Regular cardiac myocyte (primary cell): ENCODE measurements around the gene TMEM132A. TPM values are rescaled to one million over a fixed set of nuclear protein-coding genes. Genes with fewer than 3 reads are reported as not detected.

Experiments used
- total RNA-seq: library from RNA; depleted of rRNA; stranded (reverse); fragments of >200 nt; gene quantifications from 2 replicates; pipeline ENCODE4 v1.2.3, GENCODE V29; 2014

TMEM132A gene
- 9.0 and 34.4 TPM in 2 replicates for total RNA-seq

GRCh38 chr11:60924110-60924905, at the start of gene TMEM132A:
TSS of gene TMEM132A (plus strand) at chr11:60924460. CDS start at chr11:60924634, 174 bp downstream.

GRCh38 chr11:60906132-60906972, 17.9 kb upstream of the TMEM132A start, which contains the start of gene PRPF19:
TSS of gene PRPF19 (minus strand) at chr11:60906585. CDS start at chr11:60906382, 203 bp downstream.

DNA sequence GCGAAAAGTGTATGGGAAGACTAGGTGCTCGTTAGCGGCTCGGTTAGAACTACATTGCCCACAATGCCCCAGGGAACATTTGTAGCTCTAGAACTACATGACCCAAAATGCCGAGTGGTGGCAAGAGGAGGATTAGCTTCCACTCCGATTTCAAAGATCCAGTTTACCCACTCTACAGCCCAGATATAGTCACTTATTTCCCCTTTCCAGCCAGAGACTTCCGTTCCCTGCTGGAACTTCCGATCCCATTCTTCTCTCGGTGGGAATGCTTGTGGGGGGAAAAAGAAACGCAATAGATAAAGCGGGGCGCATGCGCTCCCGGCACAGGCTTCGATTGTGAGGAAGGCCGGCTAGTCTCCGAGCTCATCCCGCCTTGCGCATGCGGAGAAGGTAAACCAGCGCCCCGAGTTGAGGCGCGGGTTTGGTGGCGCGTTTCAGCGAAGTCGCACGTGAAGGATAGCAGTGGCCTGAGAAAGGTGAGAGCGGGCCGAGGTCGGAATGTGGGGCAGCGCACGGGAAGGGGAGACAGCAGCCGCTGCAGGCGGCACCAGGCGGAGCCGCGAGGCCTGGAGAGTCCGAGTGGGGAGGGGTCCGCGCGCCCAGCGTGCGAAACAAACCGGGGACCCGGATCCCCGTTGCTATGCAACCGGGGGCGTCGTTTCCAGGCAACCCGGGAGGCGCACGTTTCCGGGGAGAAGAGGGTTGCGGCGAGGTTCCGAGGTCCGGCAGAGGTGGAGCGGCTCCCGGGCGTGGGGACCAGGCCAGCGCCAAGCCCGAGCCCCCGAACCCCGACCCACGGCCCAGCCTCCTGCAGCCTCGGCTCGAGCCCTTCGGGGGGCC, 10.2 kb upstream of the TMEM132A start, which contains the start of gene TMEM109:
TSS of gene TMEM109 (plus strand) at position 366 of the 840 bp plus-strand sequence. CDS start 5,536 bp downstream, outside the sequence.

DNA sequence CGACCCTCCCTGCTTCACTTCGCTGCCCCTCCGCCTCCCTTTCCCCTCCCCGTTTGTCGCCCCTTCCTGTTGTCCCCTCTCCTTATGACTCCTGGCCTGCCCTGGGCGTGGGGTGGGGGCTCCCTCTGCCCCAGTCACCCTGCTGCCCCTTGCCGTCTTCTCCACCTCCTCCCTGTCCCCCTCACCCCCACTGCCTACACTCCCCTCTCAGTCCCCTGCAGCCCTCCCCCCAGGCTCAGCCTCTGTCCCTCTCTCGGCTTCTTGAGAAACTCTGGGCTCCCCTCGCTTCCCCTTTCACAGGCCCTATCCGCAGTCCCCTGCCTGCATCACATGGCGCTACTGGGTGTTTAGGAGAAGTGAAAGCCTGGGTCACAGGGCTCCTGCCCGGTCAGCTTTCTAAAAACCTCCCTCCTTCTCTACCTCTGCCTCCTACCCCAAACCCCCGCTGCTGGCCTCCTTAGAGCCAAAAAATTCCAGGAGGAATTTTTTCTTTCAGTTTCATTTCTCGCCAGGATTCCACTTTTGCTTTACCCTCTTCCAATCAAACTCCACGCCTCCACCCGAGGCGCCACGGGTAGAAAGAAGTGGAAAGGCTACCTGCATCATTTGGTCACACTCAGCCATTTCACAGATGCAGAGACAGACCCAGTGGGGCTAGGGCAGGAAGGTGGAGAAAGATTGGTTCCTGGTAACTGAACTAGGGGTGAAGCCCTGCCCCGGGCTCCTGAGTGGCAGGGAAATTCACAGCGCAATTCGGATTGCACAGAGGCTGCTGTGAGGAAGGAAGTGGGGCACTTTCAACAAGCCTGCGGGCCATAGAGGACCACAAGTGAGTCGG, 27.9 kb downstream of the TMEM132A start, which contains the start of gene SLC15A3:
TSS of gene SLC15A3 (minus strand) at position 273 of the 838 bp plus-strand sequence. CDS start 625 bp downstream, outside the sequence.

GRCh38 chr11:60971520-60971919, 47.3 kb downstream of the TMEM132A start, which contains the start of gene CD6:
TSS of gene CD6 (plus strand) at chr11:60971680. CDS start at chr11:60971866, 186 bp downstream.

Other genes starting within 250 kb of the TMEM132A start
- not detected in 2 replicates for gene MS4A8, start 224.8 kb upstream of the TMEM132A start, total RNA-seq
- not detected in 2 replicates for gene MS4A18, start 199.7 kb upstream of the TMEM132A start, total RNA-seq
- not detected in 2 replicates for gene MS4A15, start 167.6 kb upstream of the TMEM132A start, total RNA-seq
- gene MS4A10, start 139.1 kb upstream of the TMEM132A start, total RNA-seq = not detected in 2 replicates
- gene CCDC86, start 82.3 kb upstream of the TMEM132A start, total RNA-seq = 9.9 and 24.3 TPM in 2 replicates
- gene PTGDR2, start 68.5 kb upstream of the TMEM132A start, total RNA-seq = 0.19 and 2.3 TPM in 2 replicates
- gene ZP1, start 56.9 kb upstream of the TMEM132A start, total RNA-seq = 2.1 and 4.2 TPM in 2 replicates
- 31.9 and 54.1 TPM in 2 replicates for gene PRPF19, start 17.9 kb upstream of the TMEM132A start, total RNA-seq
- gene TMEM109, start 10.3 kb upstream of the TMEM132A start, total RNA-seq = 21.4 and 34.1 TPM in 2 replicates
- 4.0 and 18.0 TPM in 2 replicates for gene SLC15A3, start 27.7 kb downstream of the TMEM132A start, total RNA-seq
- not detected in 2 replicates for gene CD6, start 47.2 kb downstream of the TMEM132A start, total RNA-seq
- gene CD5, start 178.0 kb downstream of the TMEM132A start, total RNA-seq = not detected in 2 replicates
- gene VPS37C, start 237.0 kb downstream of the TMEM132A start, total RNA-seq = 5.9 and 9.0 TPM in 2 replicates